Parathyroid adenoma (tissue), 2 donors: ENCODE measurements around the gene CLDN6.

Experiments used
- H2AFZ ChIP-seq: fragments of 300-600 bp; sonication (generic); one replicate; pipeline ENCODE4 v1.7.0; 2017; ENCODE audit warnings: antibody characterized with exemption, mild to moderate bottlenecking
- H3K27ac ChIP-seq: fragments of 300-600 bp; sonication (generic); one replicate; pipeline ENCODE4 v1.7.0; 2017
- H3K27me3 ChIP-seq: fragments of 300-600 bp; sonication (generic); one replicate; pipeline ENCODE4 v1.7.0; 2017; ENCODE audit warnings: low read length; ENCODE audit not compliant: control insufficient read depth, insufficient read depth
- H3K36me3 ChIP-seq: fragments of 300-600 bp; sonication (generic); one replicate; pipeline ENCODE4 v1.7.0; 2017; ENCODE audit warnings: low read length; ENCODE audit not compliant: control insufficient read depth, insufficient read depth
- H3K4me1 ChIP-seq: fragments of 300-600 bp; sonication (generic); one replicate; pipeline ENCODE4 v1.7.0; 2017; ENCODE audit warnings: control low read depth
- H3K4me2 ChIP-seq: fragments of 300-600 bp; sonication (generic); one replicate; pipeline ENCODE4 v1.7.0; 2017; ENCODE audit warnings: low read length
- H3K4me3 ChIP-seq: fragments of 300-600 bp; sonication (generic); one replicate; pipeline ENCODE4 v1.7.0; 2017; ENCODE audit warnings: low read depth, low read length
- H3K79me2 ChIP-seq: fragments of 300-600 bp; sonication (generic); one replicate; pipeline ENCODE4 v1.7.0; 2017; ENCODE audit warnings: control low read depth
- H3K9ac ChIP-seq: fragments of 300-600 bp; sonication (generic); one replicate; pipeline ENCODE4 v1.7.0; 2017; ENCODE audit warnings: mild to moderate bottlenecking
- H3K9me3 ChIP-seq: fragments of 300-600 bp; sonication (generic); one replicate; pipeline ENCODE4 v1.7.0; 2017; ENCODE audit warnings: low read length; ENCODE audit not compliant: control insufficient read depth
- TF ChIP-seq, protein P1 (sequence below): fragments of 300-600 bp; sonication (generic); IDR thresholded peaks from one replicate; pipeline ENCODE4 v1.7.0; 2017; ENCODE audit warnings: antibody characterized with exemption, mild to moderate bottlenecking
- donor health status: primary hyperparathyroidism.

CLDN6 gene

DNA sequence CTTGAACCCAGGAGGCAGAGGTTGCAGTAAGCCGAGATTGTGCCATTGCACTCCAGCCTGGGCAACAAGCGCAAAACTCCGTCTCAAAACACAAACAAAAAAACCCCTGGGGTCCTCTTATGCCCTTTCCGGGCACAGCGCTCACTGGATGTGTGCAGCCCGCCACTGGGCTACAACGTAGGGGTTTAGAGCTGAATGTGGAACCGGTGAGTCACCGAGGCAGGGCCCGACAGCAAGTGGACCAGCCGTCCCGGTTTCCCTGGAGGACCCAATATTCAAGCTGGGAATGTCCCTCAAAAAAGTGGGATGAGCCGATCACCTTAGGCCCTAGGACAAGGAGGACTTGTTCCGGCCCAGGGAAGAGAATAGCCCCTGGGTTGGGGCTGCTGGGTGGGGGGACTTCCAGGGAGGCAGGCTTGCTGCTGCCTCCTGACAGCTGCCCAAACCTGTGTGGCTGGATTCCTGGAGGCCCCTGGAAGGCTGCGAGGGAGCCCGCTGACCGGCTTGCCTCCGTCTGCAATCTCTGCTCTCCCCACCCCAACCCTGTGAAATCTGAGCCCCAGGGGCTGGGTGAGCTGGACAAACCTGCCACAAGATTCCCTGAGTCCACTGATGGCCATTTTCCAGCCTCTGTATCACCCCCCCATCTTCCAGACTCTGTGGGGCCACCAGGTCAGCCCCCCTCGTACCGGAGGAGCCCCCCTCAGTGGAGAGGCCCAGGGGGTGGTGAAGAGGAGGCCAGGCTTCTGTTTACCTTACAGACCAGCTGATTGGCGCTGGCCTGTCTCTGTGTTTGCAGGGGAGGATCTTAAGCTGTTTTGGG, 8.2 kb downstream of the CLDN6 start:
- Histone ChIP-seq H3K27me3 (no peaks in the 10 kb centered on the region), H3K4me2 (peak overlapping the region; percentile 71), H3K9ac (no peak overlapping the region), H3K4me3 (peak overlapping the region; percentile 35), H2AFZ (peak overlapping the region; percentile 93), H3K36me3 (no peaks in the 10 kb centered on the region), H3K9me3 (no peaks in the 10 kb centered on the region), H3K4me1 (peaks cover 46% of the 10 kb centered on the region), H3K27ac (peak overlapping the region; percentile 98), H3K79me2 (peaks cover 5% of the 10 kb centered on the region)
- TF ChIP-seq, protein P1, sequence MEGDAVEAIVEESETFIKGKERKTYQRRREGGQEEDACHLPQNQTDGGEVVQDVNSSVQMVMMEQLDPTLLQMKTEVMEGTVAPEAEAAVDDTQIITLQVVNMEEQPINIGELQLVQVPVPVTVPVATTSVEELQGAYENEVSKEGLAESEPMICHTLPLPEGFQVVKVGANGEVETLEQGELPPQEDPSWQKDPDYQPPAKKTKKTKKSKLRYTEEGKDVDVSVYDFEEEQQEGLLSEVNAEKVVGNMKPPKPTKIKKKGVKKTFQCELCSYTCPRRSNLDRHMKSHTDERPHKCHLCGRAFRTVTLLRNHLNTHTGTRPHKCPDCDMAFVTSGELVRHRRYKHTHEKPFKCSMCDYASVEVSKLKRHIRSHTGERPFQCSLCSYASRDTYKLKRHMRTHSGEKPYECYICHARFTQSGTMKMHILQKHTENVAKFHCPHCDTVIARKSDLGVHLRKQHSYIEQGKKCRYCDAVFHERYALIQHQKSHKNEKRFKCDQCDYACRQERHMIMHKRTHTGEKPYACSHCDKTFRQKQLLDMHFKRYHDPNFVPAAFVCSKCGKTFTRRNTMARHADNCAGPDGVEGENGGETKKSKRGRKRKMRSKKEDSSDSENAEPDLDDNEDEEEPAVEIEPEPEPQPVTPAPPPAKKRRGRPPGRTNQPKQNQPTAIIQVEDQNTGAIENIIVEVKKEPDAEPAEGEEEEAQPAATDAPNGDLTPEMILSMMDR, result no peak

DNA sequence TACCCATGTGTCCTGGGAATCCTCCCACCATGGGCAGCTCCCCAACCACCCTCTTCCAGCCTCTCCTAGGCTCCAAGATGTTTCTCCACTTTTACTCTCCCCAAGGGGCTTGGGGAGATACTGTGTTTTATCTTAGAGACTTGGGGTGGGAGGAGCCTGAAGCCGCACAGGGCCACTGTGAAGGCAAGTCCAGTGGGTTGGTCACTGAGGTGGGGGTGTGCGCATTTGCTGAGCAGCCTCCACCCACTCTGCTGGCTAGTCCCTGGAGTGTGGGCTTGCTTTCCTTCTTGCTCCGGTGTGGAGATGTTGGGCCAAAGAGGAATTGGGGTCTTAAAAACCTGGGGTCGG, 9.3 kb downstream of the CLDN6 start:
- no peak overlapping the region for H2AFZ ChIP-seq
- no peak overlapping the region for H3K4me2 ChIP-seq
- H3K4me1 ChIP-seq, result peaks cover 46% of the 10 kb centered on the region
- H3K27ac ChIP-seq, result peak overlapping the region; percentile 98
- no peaks in the 10 kb centered on the region for H3K27me3 ChIP-seq
- no peaks in the 10 kb centered on the region for H3K36me3 ChIP-seq
- TF ChIP-seq, protein P1, result no peak
- no peak overlapping the region for H3K4me3 ChIP-seq
- no peak overlapping the region for H3K9ac ChIP-seq
- H3K9me3 ChIP-seq, result no peaks in the 10 kb centered on the region
- peaks cover 5% of the 10 kb centered on the region for H3K79me2 ChIP-seq

DNA sequence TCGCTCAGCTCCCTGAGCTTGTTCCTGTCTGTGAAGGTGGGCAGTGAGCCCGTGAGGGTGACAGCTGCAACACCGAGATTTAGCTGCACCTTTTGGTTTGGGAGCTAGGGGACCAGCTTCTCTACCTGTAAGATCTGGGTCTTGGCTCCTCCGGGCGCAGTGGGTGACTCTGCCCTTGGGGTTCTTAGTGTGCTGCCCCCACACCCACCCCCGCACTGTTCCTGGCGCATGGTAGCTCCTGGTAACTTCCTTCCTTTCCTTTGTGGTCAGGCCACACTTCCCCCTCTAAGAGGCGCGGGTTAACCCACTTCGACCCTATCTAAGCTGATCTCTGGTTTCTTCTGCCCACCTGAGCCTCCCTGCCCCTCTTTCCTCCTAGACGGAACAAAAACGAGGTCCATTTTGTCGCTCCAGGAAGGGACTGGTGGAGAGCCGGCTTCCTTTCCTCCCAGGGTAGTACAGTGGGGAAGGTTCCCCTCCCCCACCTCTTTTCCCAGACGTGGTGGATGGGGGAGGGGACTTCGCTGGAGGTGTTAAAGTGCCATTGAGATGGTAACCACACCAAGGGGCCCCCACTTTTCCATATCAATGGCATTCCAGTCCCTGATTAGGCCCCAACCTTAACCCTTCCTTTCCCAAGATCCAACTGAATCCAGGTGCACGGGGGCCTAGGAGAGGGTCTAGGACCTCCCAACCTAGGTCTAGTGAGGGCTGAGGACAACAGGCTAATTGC, 9.9 kb downstream of the CLDN6 start:
- Histone ChIP-seq H3K79me2 (peaks cover 5% of the 10 kb centered on the region), H3K9ac (no peak overlapping the region), H3K27ac (no peak overlapping the region), H3K4me3 (no peak overlapping the region), H3K4me2 (no peak overlapping the region), H3K9me3 (no peaks in the 10 kb centered on the region), H3K4me1 (peaks cover 40% of the 10 kb centered on the region), H2AFZ (no peak overlapping the region), H3K27me3 (no peaks in the 10 kb centered on the region), H3K36me3 (no peaks in the 10 kb centered on the region)
- TF ChIP-seq, protein P1, result no peak

DNA sequence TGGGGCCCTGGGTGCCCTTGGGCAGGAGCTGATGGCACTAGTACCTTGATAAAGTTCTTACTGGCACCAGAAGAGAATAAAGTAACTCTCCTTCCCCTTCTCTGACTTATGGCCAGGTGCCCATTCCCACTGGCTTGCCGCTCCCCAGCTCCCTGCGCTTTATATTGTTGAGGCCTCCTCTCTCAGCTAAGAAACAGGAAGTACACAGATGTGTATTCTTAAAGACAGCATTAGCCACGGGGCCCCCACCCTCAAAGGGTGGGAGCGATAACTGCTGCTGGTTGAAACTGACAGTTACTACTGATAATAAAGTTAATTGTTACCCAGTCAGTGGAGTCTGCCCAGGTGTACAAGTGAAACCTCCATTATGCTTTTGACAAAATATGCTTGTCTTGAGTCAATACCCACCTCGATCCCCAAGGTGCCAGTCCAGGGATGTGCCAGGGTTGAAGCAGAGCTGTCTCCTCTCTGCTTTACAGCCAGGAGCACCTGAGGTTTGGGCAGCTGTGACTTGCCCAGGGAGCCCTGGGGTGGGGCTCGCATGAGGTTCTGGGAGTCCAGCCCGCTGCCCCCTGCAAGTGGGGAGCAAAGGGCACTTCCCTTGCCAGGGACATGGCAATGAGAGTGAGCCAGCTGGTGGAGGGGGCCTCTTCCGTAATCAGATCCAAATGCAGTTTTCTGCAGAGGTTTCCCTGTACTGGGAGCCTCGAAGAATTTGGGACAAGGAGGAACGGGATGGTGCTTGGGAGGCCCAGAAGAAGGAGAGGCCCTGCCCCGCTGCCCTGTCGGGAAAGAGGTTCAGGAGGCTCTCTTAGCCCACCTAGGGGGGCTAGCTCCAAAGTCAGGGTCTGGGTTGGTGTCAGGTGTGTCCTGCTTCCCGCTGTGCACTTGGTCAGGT, 10.7 kb downstream of the CLDN6 start:
- Histone ChIP-seq H3K27me3 (no peaks in the 10 kb centered on the region), H3K4me3 (no peak overlapping the region), H3K27ac (no peak overlapping the region), H3K4me1 (peaks cover 35% of the 10 kb centered on the region), H3K9me3 (no peaks in the 10 kb centered on the region), H3K9ac (no peak overlapping the region), H3K79me2 (peaks cover 5% of the 10 kb centered on the region), H2AFZ (no peak overlapping the region), H3K4me2 (no peak overlapping the region), H3K36me3 (no peaks in the 10 kb centered on the region)
- TF ChIP-seq, protein P1, result no peak
